H54 (cell line): ENCODE results near the gene ACYP1.

Experiments used
- DNase-seq: peaks from one replicate; pipeline ENCODE4 v3.0.0; 2011; ENCODE audit warnings: low spot score, mixed read lengths; ENCODE audit not compliant: insufficient read length
- FAIRE-seq: peaks from 3 replicates; lab custom pipeline; 2011; peaks lifted over from hg19 to GRCh38; lab: Jason Lieb, UNC
- POLR2A ChIP-seq: IDR thresholded peaks from 2 replicates; pipeline ENCODE4 v1.6.1; 2011; ENCODE audit warnings: low read depth, mild to moderate bottlenecking, low read length

ACYP1 gene

GRCh38 chr14:75005357-75005756 is 58.5 kb downstream of the ACYP1 start:
- DNase-seq (no peak), FAIRE-seq (no peak)
- no peak for TF ChIP-seq POLR2A

DNA sequence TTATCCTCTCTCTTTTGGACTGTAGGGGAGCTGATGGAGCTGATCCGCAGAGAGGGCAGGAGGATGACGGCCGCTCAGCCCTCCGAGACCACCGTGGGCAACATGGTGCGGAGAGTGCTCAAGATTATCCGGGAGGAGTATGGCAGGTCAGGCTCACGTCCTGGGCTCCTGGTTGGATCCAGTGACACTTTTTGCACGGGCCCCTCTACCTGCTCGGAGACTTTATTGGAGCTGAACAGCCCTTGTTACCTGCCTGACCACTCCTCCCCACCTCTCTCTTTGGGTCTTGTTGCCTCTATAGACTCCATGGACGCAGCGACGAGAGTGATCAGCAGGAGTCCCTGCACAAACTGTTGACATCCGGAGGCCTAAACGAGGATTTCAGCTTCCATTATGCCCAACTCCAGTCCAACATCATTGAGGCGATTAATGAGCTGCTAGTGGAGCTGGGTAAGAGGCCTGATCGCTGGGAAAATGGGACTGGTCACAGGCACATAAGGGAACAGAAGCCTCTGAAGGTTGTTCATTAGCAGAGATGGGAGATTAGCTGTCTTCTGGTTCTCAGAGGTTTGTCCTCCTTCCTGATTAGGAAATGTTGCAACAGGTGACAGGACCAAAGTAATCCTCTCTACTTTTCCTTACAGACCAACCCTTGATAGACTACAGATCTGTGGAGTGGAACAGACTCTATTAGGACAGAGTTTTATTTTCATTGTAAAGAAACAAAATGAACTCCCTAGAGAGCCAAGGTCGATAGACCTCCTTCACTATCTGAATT is 60.4 kb downstream of the ACYP1 start:
- no peak for DNase-seq
- no peak for FAIRE-seq
- no peak for TF ChIP-seq POLR2A
